Suprapubic skin (tissue), 4 donors: ENCODE measurements around the gene PLIN4. TPM values are rescaled to one million over a fixed set of nuclear protein-coding genes. Genes with fewer than 3 reads are reported as not detected.

ENCODE experiments used
- DNase-seq, 2 donors: peaks; one replicate each; pipeline ENCODE4 v3.0.0-alpha.2; 2019; ENCODE audit warnings: low spot score in 2 of 2
- H3K27ac ChIP-seq: fragments of 200-600 bp; sonication (generic); one replicate; pipeline ENCODE4 v1.5.1; 2019
- H3K27me3 ChIP-seq: fragments of 200-600 bp; sonication (generic); one replicate; pipeline ENCODE4 v1.5.1; 2019
- H3K36me3 ChIP-seq: fragments of 200-600 bp; sonication (generic); one replicate; pipeline ENCODE4 v1.5.1; 2019
- H3K4me1 ChIP-seq: fragments of 200-600 bp; sonication (generic); one replicate; pipeline ENCODE4 v1.5.1; 2019
- H3K4me3 ChIP-seq: fragments of 200-600 bp; sonication (generic); one replicate; pipeline ENCODE4 v1.5.1; 2019; ENCODE audit warnings: mild to moderate bottlenecking
- H3K9me3 ChIP-seq: fragments of 200-600 bp; sonication (generic); one replicate; pipeline ENCODE4 v1.5.1; 2019
- EP300 ChIP-seq: sonication (generic); formaldehyde crosslinking; IDR thresholded peaks from one replicate; pipeline ENCODE4 v1.6.1; 2017; ENCODE audit warnings: antibody characterized with exemption
- POLR2A ChIP-seq, 2 donors: fragments of 450-650 bp; IDR thresholded peaks; one replicate each; pipeline ENCODE4 v1.6.1; 2017; ENCODE audit warnings: antibody characterized with exemption in 2 of 2, mild to moderate bottlenecking in 2 of 2, moderate library complexity in 2 of 2
- POLR2AphosphoS5 ChIP-seq, 3 donors: sonication (generic); formaldehyde crosslinking; IDR thresholded peaks; one replicate each; pipeline ENCODE4 v1.6.1; 2017; ENCODE audit warnings: antibody characterized with exemption in 3 of 3
- WGBS: methylation state at CpG from one replicate; pipeline ENCODE4 v1.1.5; 2018; 5-methylcytosine and 5-hydroxymethylcytosine counted together
- total RNA-seq, 4 donors: library from RNA; depleted of rRNA; stranded (reverse); fragments of >200 nt; gene quantifications; one replicate each; pipeline ENCODE4 v1.1.0, GENCODE V29; 2016
- TF ChIP-seq, protein P1 (sequence below), 2 donors: fragments of 200-600 bp in 1 of 2; fragments of 450-650 bp in 1 of 2; sonication (generic) in 1 of 2; IDR thresholded peaks; one replicate each; pipeline ENCODE4 v1.5.1; 2016 to 2019; ENCODE audit warnings: antibody characterized with exemption in 2 of 2, mild to moderate bottlenecking in 1 of 2, moderate library complexity in 1 of 2

PLIN4 gene
- total RNA-seq, 4 donors from 2014 or later = 12.4 to 38.3 (median 19.3) TPM

DNA sequence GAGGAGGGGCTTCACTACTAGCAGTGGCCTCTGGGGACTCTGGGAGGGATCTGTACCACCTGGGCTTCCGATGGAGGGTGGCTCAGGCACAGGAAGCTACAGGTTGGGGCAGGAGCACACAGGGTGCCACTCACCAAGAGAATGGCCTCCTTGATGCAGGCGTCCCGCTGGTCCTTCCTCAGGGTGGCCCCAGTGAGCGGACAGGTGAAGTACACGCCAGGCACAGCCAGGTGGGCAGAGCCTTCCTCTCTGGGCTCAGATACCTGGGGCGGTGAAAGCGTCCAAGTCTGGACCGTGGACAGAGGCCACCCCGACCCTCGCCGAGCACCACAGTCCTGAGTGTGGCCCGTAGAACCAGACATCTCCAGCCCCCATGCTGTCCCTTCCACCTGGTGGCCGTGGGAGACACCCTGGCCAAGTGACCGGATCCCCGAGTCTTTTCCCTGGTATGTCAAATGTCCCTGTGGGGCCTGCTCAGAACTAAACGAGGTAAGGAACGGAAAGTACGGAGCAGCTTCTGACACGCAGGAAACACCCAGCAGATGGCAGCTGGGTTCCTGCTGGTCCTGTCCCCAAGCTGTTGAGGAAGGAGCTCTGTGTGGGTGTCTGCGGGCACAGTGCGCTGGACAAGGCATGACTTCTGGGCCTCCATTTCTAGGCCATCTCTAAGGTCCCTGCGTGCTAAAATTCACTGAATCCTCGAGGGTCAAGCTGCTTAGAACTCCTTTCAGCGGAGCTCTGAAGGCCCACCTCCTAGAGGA, 65.9 kb downstream of the PLIN4 start:
- Histone ChIP-seq H3K36me3 (peaks cover 63% of the 10 kb centered on the region), H3K4me3 (no peak overlapping the region), H3K9me3 (no peaks in the 10 kb centered on the region), H3K27me3 (no peaks in the 10 kb centered on the region), H3K27ac (no peak overlapping the region), H3K4me1 (peaks cover 52% of the 10 kb centered on the region)
- DNase-seq = no peak
- 88% methylated on average over 8 of the region's 24 CpGs for WGBS
- TF ChIP-seq POLR2AphosphoS5 (IDR thresholded peaks at IDR 0.05) (no peak), POLR2A (IDR thresholded peaks at IDR 0.05) (no peak), EP300 (no peak)
- TF ChIP-seq, protein P1, sequence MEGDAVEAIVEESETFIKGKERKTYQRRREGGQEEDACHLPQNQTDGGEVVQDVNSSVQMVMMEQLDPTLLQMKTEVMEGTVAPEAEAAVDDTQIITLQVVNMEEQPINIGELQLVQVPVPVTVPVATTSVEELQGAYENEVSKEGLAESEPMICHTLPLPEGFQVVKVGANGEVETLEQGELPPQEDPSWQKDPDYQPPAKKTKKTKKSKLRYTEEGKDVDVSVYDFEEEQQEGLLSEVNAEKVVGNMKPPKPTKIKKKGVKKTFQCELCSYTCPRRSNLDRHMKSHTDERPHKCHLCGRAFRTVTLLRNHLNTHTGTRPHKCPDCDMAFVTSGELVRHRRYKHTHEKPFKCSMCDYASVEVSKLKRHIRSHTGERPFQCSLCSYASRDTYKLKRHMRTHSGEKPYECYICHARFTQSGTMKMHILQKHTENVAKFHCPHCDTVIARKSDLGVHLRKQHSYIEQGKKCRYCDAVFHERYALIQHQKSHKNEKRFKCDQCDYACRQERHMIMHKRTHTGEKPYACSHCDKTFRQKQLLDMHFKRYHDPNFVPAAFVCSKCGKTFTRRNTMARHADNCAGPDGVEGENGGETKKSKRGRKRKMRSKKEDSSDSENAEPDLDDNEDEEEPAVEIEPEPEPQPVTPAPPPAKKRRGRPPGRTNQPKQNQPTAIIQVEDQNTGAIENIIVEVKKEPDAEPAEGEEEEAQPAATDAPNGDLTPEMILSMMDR (IDR thresholded peaks at IDR 0.05) = no peak

Other genes starting within 250 kb of the PLIN4 start
- gene SHD, start 239.2 kb downstream of the PLIN4 start, total RNA-seq = not detected
- not detected for gene TMIGD2, start 216.1 kb downstream of the PLIN4 start, total RNA-seq
- gene FSD1, start 213.9 kb downstream of the PLIN4 start, total RNA-seq = not detected
- 10 to 100 TPM; 67.0 to 93.1 (median 87.2) TPM for gene STAP2, start 179.7 kb downstream of the PLIN4 start, total RNA-seq
- gene MPND, start 174.9 kb downstream of the PLIN4 start, total RNA-seq = 1 to 10 TPM; 6.5 to 9.5 (median 8.9) TPM
- gene SH3GL1, start 117.9 kb downstream of the PLIN4 start, total RNA-seq = 100 to 1,000 TPM in 1 of 4 donors, 10 to 100 TPM in 3; 67.0 to 103 (median 81.0) TPM
- gene CHAF1A, start 115.8 kb downstream of the PLIN4 start, total RNA-seq = 10 to 100 TPM in 2 of 4 donors, 1 to 10 TPM in 2; 8.5 to 20.4 (median 11.4) TPM
- gene UBXN6, start 60.7 kb downstream of the PLIN4 start, total RNA-seq = 100 to 1,000 TPM; 108 to 257 (median 167) TPM
- gene HDGFL2, start 46.2 kb downstream of the PLIN4 start, total RNA-seq = 10 to 100 TPM; 23.0 to 27.4 (median 23.4) TPM
- 10 to 100 TPM in 1 of 4 donors, 1 to 10 TPM in 3; 1.8 to 16.4 (median 5.6) TPM for gene PLIN5, start 16.7 kb upstream of the PLIN4 start, total RNA-seq
- gene LRG1, start 21.6 kb upstream of the PLIN4 start, total RNA-seq = 1 to 10 TPM; 4.5 to 8.0 (median 6.3) TPM
- gene SEMA6B, start 41.2 kb upstream of the PLIN4 start, total RNA-seq = 1 to 10 TPM; 1.5 to 5.4 (median 3.3) TPM
- 1 to 10 TPM; 4.8 to 8.3 (median 7.0) TPM for gene TNFAIP8L1, start 121.0 kb upstream of the PLIN4 start, total RNA-seq
- gene MYDGF, start 151.9 kb upstream of the PLIN4 start, total RNA-seq = 10 to 100 TPM; 17.5 to 43.6 (median 28.3) TPM
- 100 to 1,000 TPM in 2 of 4 donors, 10 to 100 TPM in 2; 51.2 to 126 (median 84.1) TPM for gene DPP9, start 205.4 kb upstream of the PLIN4 start, total RNA-seq